CD14-positive monocyte (primary cell): Measurements from ENCODE around the gene IRS2. TPM values are rescaled to one million over a fixed set of nuclear protein-coding genes. Genes with fewer than 3 reads are reported as not detected.

Experiments
- DNase-seq, 3 donors: peaks; one replicate each; pipeline ENCODE4 v3.0.0-alpha.2; 2011 to 2022
- H2AFZ ChIP-seq: 2 replicates; pipeline ENCODE4 v1.6.0; 2012; ENCODE audit warnings: mild to moderate bottlenecking, low read depth, low read length, inconsistent platforms; ENCODE audit not compliant: insufficient read depth, poor library complexity, severe bottlenecking
- H3K27ac ChIP-seq, 2 donors: 1 replicate in 1 of 2; 2 replicates in 1 of 2; pipeline ENCODE4 v1.5.1; 2012 to 2013; ENCODE audit warnings: low read length in 2 of 2, control low read depth in 1 of 2, inconsistent platforms in 1 of 2, low read depth in 1 of 2, mild to moderate bottlenecking in 1 of 2
- H3K27me3 ChIP-seq, 2 donors: one replicate each; pipeline versions ENCODE4 v1.6.0 to v1.6.1; 2011 to 2013; ENCODE audit warnings: low read length in 2 of 2; ENCODE audit not compliant: control insufficient read depth in 2 of 2, insufficient read depth in 2 of 2
- H3K36me3 ChIP-seq, 2 donors: replicated peaks in 1 of 2; 1 replicate in 1 of 2; 2 replicates in 1 of 2; pipeline versions ENCODE4 v1.5.1 to v1.6.1; 2012 to 2013; ENCODE audit warnings: low read length in 2 of 2, control low read depth in 1 of 2, inconsistent platforms in 1 of 2, mild to moderate bottlenecking in 1 of 2; ENCODE audit not compliant: insufficient read depth in 2 of 2, control insufficient read depth in 1 of 2
- H3K4me1 ChIP-seq, 2 donors: 1 replicate in 1 of 2; 2 replicates in 1 of 2; pipeline versions ENCODE4 v1.5.1 to v1.6.1; 2012 to 2013; ENCODE audit warnings: low read length in 2 of 2, control low read depth in 1 of 2, inconsistent platforms in 1 of 2, mild to moderate bottlenecking in 1 of 2, moderate library complexity in 1 of 2; ENCODE audit not compliant: insufficient read depth in 2 of 2, control insufficient read depth in 1 of 2
- H3K4me2 ChIP-seq: replicated peaks from 2 replicates; pipeline ENCODE3; 2012; ENCODE audit warnings: low read length, moderate library complexity, mild to moderate bottlenecking; ENCODE audit not compliant: poor library complexity, severe bottlenecking; ENCODE audit errors: extremely low read depth
- H3K4me3 ChIP-seq, 3 experiments: fragments of 200-600 bp in 1 of 3; sonication (generic) in 1 of 3; replicated peaks in 1 of 3; 1 replicate in 2 of 3; 2 replicates in 1 of 3; pipeline ENCODE4 v1.5.1; 2011 to 2013; ENCODE audit warnings: low read length in 3 of 3, mild to moderate bottlenecking in 3 of 3, control low read depth in 2 of 3, low read depth in 2 of 3, inconsistent platforms in 1 of 3, moderate library complexity in 1 of 3
- H3K79me2 ChIP-seq: 2 replicates; pipeline ENCODE4 v1.6.0; 2012; ENCODE audit warnings: mild to moderate bottlenecking, control low read depth, inconsistent platforms, low read length, moderate library complexity; ENCODE audit not compliant: insufficient read depth
- H3K9ac ChIP-seq: 2 replicates; pipeline ENCODE4 v1.6.0; 2017; ENCODE audit warnings: low read length, mild to moderate bottlenecking; ENCODE audit not compliant: insufficient read depth, poor library complexity, severe bottlenecking
- H3K9me3 ChIP-seq, 2 donors: replicated peaks in 1 of 2; 1 replicate in 1 of 2; 2 replicates in 1 of 2; pipeline versions ENCODE4 v1.5.1 to v1.6.1; 2012 to 2013; ENCODE audit warnings: low read length in 2 of 2, control low read depth in 1 of 2; ENCODE audit not compliant: control insufficient read depth in 1 of 2, insufficient read depth in 1 of 2
- H4K20me1 ChIP-seq: 2 replicates; pipeline ENCODE4 v1.6.0; 2012; ENCODE audit warnings: mild to moderate bottlenecking, low read length, control low read depth, moderate library complexity; ENCODE audit not compliant: insufficient read depth
- H3K27ac Mint-ChIP-seq, 7 donors: one replicate each; pipeline ENCODE4 v1.8.0; 2020; ENCODE audit warnings: mild to moderate bottlenecking in 7 of 7, mixed read lengths in 7 of 7, moderate library complexity in 6 of 7, inconsistent platforms in 2 of 7
- H3K27me3 Mint-ChIP-seq, 3 donors: one replicate each; pipeline ENCODE4 v1.8.0; 2021 to 2022; ENCODE audit warnings: low read depth in 3 of 3, mild to moderate bottlenecking in 3 of 3, mixed read lengths in 3 of 3, moderate library complexity in 3 of 3, inconsistent platforms in 1 of 3
- H3K36me3 Mint-ChIP-seq, 2 donors: one replicate each; pipeline ENCODE4 v1.8.0; 2020; ENCODE audit warnings: mixed read lengths in 2 of 2, inconsistent platforms in 1 of 2, mild to moderate bottlenecking in 1 of 2
- H3K4me1 Mint-ChIP-seq: one replicate; pipeline ENCODE4 v1.8.0; 2020; ENCODE audit warnings: mild to moderate bottlenecking, mixed read lengths
- H3K4me3 Mint-ChIP-seq, 2 donors: one replicate each; pipeline ENCODE4 v1.8.0; 2020; ENCODE audit warnings: mild to moderate bottlenecking in 2 of 2, mixed read lengths in 2 of 2, moderate library complexity in 1 of 2
- H3K9me3 Mint-ChIP-seq, 7 donors: one replicate each; pipeline ENCODE4 v1.8.0; 2020 to 2022; ENCODE audit warnings: mixed read lengths in 7 of 7, mild to moderate bottlenecking in 6 of 7, moderate library complexity in 6 of 7, inconsistent platforms in 2 of 7
- WGBS: methylation state at CpG from one replicate; pipeline ENCODE4 v1.1.5; 2013; ENCODE audit warnings: missing lambda C conversion rate; ENCODE audit not compliant: insufficient coverage; 5-methylcytosine and 5-hydroxymethylcytosine counted together
- intact Hi-C, 2 donors: fragments of 100-400 bp; cut with micrococcal nuclease; formaldehyde crosslinking; loops; one replicate each; pipeline versions ENCODE4 v1.15.0 to v1.15.1; 2023
- polyA plus RNA-seq, 3 donors: library from polyadenylated mRNA; depleted of rRNA in 1 of 3; unstranded in 2 of 3; stranded (reverse) in 1 of 3; fragments of 300-500 nt in 2 of 3; fragments of >200 nt in 1 of 3; fragmentation: Illumina TruSeq in 2 of 3; gene quantifications; 1 replicate in 2 of 3; 2 replicates in 1 of 3; pipeline ENCODE4 v1.2.3, GENCODE V29; 2012 to 2021
- TF ChIP-seq, protein P1 (sequence below): fragments of 200-600 bp; IDR thresholded peaks from one replicate; pipeline ENCODE4 v1.8.0; 2022; ENCODE audit warnings: antibody characterized with exemption, mild to moderate bottlenecking

Gene IRS2
- polyA plus RNA-seq, 3 donors, result 2.4 to 27.1 (median 3.5) TPM

DNA sequence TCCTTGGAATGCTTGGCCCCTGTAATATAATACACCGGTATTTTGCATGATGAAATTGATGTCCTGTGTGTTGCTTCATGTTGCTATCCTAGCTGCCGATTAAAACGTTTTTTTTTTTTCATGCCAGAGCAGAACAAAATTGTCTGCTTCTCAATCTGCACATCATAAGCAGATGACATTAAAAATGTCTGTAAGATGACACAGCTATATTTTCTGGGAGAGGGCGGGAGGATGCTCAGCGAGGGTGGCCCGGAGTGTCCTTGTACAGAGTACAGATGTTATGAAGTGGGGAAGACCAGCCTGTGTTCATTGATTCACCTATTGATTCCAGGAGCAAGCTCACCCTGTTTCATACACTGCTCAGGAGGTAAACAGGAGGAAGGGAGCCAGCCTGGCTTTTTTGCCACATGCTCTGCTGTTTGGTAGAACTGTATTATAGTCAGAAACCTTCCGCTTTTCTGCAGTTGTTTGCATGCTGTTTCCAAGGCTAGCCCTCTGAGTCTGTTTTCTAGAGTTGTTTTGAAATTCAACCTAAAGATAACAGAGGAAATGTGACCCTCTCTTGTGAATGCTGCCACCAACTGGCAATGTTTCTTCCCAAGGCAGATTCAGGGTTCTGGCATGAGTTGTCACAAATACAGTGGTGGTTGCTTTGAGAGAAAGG lies 4.7 kb upstream of the IRS2 start:
- H3K4me3 Mint-ChIP-seq, result peak overlapping the region; percentile 75 to 89
- DNase-seq, result peak; percentile 65 to 85 (median 70)
- H3K4me2 ChIP-seq, result peak overlapping the region; percentile 52
- H3K79me2 ChIP-seq, result peaks cover 10% of the 10 kb centered on the region
- peaks cover 41% of the 10 kb centered on the region for H3K4me1 Mint-ChIP-seq
- no peaks in the 10 kb centered on the region for H3K9me3 Mint-ChIP-seq
- no peaks in the 10 kb centered on the region for H4K20me1 ChIP-seq
- H3K27ac ChIP-seq, result peak overlapping the region; percentile 55 to 73
- no peaks in the 10 kb centered on the region for H3K9me3 ChIP-seq
- peak overlapping the region; percentile 88 to 96 (median 96) for H3K27ac Mint-ChIP-seq
- peak overlapping the region; percentile 46 for H2AFZ ChIP-seq
- H3K36me3 Mint-ChIP-seq, result no peaks in the 10 kb centered on the region
- no peak overlapping the region for H3K9ac ChIP-seq
- H3K27me3 Mint-ChIP-seq, result peaks cover 2 to 5% (median 3%) of the 10 kb centered on the region in 3 donors
- peaks cover 0 to 6% of the 10 kb centered on the region in 2 donors for H3K27me3 ChIP-seq
- WGBS, result 20% methylated on average over 1 of the region's 7 CpGs
- no peaks in the 10 kb centered on the region for H3K36me3 ChIP-seq
- H3K4me1 ChIP-seq, result peaks cover 25 to 51% of the 10 kb centered on the region in 2 donors
- TF ChIP-seq, protein P1, sequence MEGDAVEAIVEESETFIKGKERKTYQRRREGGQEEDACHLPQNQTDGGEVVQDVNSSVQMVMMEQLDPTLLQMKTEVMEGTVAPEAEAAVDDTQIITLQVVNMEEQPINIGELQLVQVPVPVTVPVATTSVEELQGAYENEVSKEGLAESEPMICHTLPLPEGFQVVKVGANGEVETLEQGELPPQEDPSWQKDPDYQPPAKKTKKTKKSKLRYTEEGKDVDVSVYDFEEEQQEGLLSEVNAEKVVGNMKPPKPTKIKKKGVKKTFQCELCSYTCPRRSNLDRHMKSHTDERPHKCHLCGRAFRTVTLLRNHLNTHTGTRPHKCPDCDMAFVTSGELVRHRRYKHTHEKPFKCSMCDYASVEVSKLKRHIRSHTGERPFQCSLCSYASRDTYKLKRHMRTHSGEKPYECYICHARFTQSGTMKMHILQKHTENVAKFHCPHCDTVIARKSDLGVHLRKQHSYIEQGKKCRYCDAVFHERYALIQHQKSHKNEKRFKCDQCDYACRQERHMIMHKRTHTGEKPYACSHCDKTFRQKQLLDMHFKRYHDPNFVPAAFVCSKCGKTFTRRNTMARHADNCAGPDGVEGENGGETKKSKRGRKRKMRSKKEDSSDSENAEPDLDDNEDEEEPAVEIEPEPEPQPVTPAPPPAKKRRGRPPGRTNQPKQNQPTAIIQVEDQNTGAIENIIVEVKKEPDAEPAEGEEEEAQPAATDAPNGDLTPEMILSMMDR, result peak; percentile 63
- intact Hi-C loops, result loop anchor here in 1 of 2 donors (10.0 kb wide), 1 partner anchor 826 kb away; no protein-coding TSS in a partner anchor
- peak overlapping the region in 2 of 3 experiments; percentile 30 to 57 for H3K4me3 ChIP-seq

DNA sequence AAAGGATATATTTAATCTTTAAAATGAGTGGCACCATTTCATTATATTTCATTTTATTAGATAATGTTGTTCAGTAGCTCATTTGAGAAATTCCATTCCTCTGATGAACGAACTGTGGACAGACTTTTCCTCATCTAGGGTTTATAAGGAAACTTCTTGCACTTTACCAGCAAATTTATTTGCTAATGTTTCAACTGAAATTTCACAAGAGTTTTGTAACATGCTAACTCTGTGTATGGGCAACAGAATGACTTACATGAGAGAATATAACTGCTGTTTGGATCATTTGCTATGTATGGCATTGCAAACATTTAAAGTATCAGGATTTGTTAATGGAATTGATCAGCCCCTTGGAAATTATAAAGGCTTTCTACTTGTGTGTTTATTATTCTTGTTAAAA lies 3.7 kb upstream of the IRS2 start:
- H3K36me3 ChIP-seq, result no peaks in the 10 kb centered on the region
- peaks cover 0 to 5% (median 2%) of the 10 kb centered on the region in 3 donors for H3K27me3 Mint-ChIP-seq
- H3K9me3 ChIP-seq, result no peaks in the 10 kb centered on the region
- H4K20me1 ChIP-seq, result peaks cover 6% of the 10 kb centered on the region
- peaks cover 16% of the 10 kb centered on the region for H3K79me2 ChIP-seq
- peak overlapping the region in 1 of 2 donors; percentile 73 for H3K27ac ChIP-seq
- no peak overlapping the region for H3K4me3 ChIP-seq
- DNase-seq, result peak in 2 of 3 donors; percentile 21 to 56
- H3K27ac Mint-ChIP-seq, result peak overlapping the region in 5 of 7 donors; percentile 10 to 82 (median 76)
- H3K4me1 ChIP-seq, result peaks cover 25 to 51% of the 10 kb centered on the region in 2 donors
- peaks cover 41% of the 10 kb centered on the region for H3K4me1 Mint-ChIP-seq
- H3K36me3 Mint-ChIP-seq, result no peaks in the 10 kb centered on the region
- no peak overlapping the region for H3K9ac ChIP-seq
- no CpG with 5 or more reads among the region's 1 CpG for WGBS
- no peak overlapping the region for H3K4me3 Mint-ChIP-seq
- TF ChIP-seq, protein P1, result no peak
- H3K9me3 Mint-ChIP-seq, result peaks cover 0 to under 1% (median 0%) of the 10 kb centered on the region in 7 donors
- no peak overlapping the region for H3K4me2 ChIP-seq
- no peak overlapping the region for H2AFZ ChIP-seq
- peaks cover 0 to 4% of the 10 kb centered on the region in 2 donors for H3K27me3 ChIP-seq
- intact Hi-C loops, result loop anchor here in 1 of 2 donors (10.0 kb wide), 1 partner anchor 825 kb away; no protein-coding TSS in a partner anchor
